Measurements from ENCODE around the gene NSMCE1.

GRCh38 chr16:27224741-27225300 is 43.8 kb downstream of the NSMCE1 start:
- TF ChIP-seq POLR2A (IDR thresholded peaks at IDR 0.05; ENCODE audit: low read length) (no peak), GATA1 (IDR thresholded peaks at IDR 0.05; ENCODE audit: low read depth, low read length) (no peak)
